Gastrocnemius medialis (tissue), 4 donors: ENCODE results near the gene SMAD6. TPM values are rescaled to one million over a fixed set of nuclear protein-coding genes. Genes with fewer than 3 reads are reported as not detected.

Experiments
- ATAC-seq, 2 donors: fragments of 150-250 bp; one replicate each; pipeline ENCODE4 v1.9.1; 2016
- DNase-seq, 2 donors: peaks; one replicate each; pipeline ENCODE4 v3.0.0-alpha.2; 2019
- H3K27ac ChIP-seq, 4 donors: fragments of 200-600 bp; sonication (generic); 1 replicate in 1 of 4; 2 replicates in 3 of 4; pipeline ENCODE4 v1.5.1; 2016 to 2018; ENCODE audit warnings: mild to moderate bottlenecking in 2 of 4, moderate library complexity in 1 of 4
- H3K27me3 ChIP-seq, 3 donors: fragments of 200-600 bp; sonication (generic) in 2 of 3; 1 replicate in 1 of 3; 2 replicates in 2 of 3; pipeline versions ENCODE4 v1.5.1 to v1.6.0; 2016 to 2019; ENCODE audit warnings: mild to moderate bottlenecking in 1 of 3, moderate library complexity in 1 of 3
- H3K36me3 ChIP-seq, 2 donors: fragments of 200-600 bp; sonication (generic) in 1 of 2; one replicate each; pipeline ENCODE4 v1.5.1; 2017 to 2018
- H3K4me1 ChIP-seq, 2 donors: fragments of 200-600 bp; sonication (generic) in 1 of 2; one replicate each; pipeline ENCODE4 v1.5.1; 2016 to 2017; ENCODE audit warnings: mild to moderate bottlenecking in 2 of 2
- H3K4me3 ChIP-seq, 4 donors: fragments of 200-600 bp; sonication (generic) in 3 of 4; 1 replicate in 1 of 4; 2 replicates in 3 of 4; pipeline ENCODE4 v1.5.1; 2016 to 2019; ENCODE audit warnings: mild to moderate bottlenecking in 2 of 4
- H3K9me3 ChIP-seq, 3 donors: fragments of 200-600 bp; sonication (generic) in 2 of 3; 1 replicate in 1 of 3; 2 replicates in 2 of 3; pipeline ENCODE4 v1.5.1; 2016 to 2019
- POLR2A ChIP-seq, 2 donors: fragments of 450-650 bp; IDR thresholded peaks; one replicate each; pipeline ENCODE4 v1.6.1; 2017; ENCODE audit warnings: antibody characterized with exemption in 2 of 2, mild to moderate bottlenecking in 2 of 2, moderate library complexity in 2 of 2
- in situ Hi-C, 4 donors: fragments of 200-750 bp; cut with MboI; loops; one replicate each; pipeline versions ENCODE4 v1.15.0 to v1.8.0; 2017; ENCODE audit warnings: low sequenced_read_pairs in 4 of 4
- intact Hi-C: fragments of 100-400 bp; cut with DNase I; formaldehyde crosslinking; loops from one replicate; pipeline ENCODE4 v1.15.1; 2023; ENCODE audit warnings: low total_unique reads
- total RNA-seq, 4 donors: library from RNA; depleted of rRNA; stranded (reverse); fragments of >200 nt; gene quantifications; one replicate each; pipeline versions ENCODE4 v1.1.0 to v1.2.3, GENCODE V29; 2016
- TF ChIP-seq, protein P1 (sequence below), 5 experiments: fragments of 450-650 bp in 3 of 5; fragments of 200-600 bp in 2 of 5; sonication (generic) in 2 of 5; IDR thresholded peaks in 4 of 5; conservative IDR thresholded peaks in 1 of 5; 1 replicate in 4 of 5; 2 replicates in 1 of 5; pipeline ENCODE4 v1.5.1; 2016 to 2019; ENCODE audit warnings: antibody characterized with exemption in 5 of 5, mild to moderate bottlenecking in 3 of 5, moderate library complexity in 3 of 5

SMAD6 gene
- total RNA-seq, 4 donors from 2014 or later = 2.2 to 3.7 (median 2.4) TPM

DNA sequence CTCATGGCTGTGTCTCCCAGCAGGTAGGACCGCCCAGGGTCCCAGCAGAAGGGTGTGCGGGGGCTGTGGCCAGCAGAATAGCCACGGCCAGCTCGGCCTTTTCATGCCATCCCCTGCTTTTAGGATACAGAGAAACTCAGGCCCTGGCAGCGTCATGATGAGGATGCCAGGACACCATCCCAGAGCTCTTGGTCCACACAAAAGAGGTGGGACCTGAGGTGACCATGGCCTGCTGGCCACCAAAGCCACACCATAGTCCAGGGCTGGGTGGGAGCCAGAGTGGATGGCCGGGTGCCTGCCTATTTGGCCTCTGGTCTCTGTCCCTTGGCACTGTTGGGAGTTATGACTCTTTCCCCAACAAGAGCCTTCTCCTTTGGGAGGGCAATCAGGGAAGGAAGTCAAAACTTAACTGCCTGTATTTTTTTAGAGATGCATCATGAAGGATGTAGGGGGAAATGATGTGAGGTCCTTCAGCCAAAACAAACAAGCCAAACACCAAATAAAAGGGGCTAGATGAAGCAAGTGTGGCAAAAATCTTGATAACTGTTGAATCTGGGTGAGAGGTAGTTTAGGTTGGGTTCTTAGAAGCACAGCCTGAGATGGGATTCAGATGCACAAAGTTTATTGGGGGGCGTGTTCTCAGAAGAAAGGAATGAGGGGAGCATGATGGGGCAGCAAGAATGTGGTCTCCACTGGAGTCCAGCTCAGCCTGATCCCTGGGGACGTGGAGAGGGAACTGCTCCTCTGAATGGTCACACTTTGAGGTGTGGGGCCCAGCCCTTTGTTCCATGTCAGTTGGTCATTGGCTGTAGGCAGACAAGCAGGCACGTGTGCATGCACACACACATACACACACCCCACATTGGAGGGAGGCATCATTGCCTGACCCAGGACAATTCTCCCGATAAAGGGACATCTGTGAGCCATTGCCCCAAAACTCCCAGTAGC lies 33.2 kb downstream of the SMAD6 start:
- intact Hi-C loops = no loop called here
- Histone ChIP-seq H3K27ac (no peak overlapping the region), H3K36me3 (no peaks in the 10 kb centered on the region), H3K9me3 (no peaks in the 10 kb centered on the region), H3K4me1 (peaks cover 6 to 7% of the 10 kb centered on the region in 2 donors), H3K4me3 (no peak overlapping the region), H3K27me3 (no peaks in the 10 kb centered on the region)
- in situ Hi-C loops = no loop called here
- TF ChIP-seq, protein P1, sequence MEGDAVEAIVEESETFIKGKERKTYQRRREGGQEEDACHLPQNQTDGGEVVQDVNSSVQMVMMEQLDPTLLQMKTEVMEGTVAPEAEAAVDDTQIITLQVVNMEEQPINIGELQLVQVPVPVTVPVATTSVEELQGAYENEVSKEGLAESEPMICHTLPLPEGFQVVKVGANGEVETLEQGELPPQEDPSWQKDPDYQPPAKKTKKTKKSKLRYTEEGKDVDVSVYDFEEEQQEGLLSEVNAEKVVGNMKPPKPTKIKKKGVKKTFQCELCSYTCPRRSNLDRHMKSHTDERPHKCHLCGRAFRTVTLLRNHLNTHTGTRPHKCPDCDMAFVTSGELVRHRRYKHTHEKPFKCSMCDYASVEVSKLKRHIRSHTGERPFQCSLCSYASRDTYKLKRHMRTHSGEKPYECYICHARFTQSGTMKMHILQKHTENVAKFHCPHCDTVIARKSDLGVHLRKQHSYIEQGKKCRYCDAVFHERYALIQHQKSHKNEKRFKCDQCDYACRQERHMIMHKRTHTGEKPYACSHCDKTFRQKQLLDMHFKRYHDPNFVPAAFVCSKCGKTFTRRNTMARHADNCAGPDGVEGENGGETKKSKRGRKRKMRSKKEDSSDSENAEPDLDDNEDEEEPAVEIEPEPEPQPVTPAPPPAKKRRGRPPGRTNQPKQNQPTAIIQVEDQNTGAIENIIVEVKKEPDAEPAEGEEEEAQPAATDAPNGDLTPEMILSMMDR (IDR thresholded peaks at IDR 0.05 in 4 of 5, conservative IDR thresholded peaks at IDR 0.05 in 1 of 5) = no peak
- TF ChIP-seq POLR2A (IDR thresholded peaks at IDR 0.05) = no peak
- no peak for DNase-seq
- ATAC-seq = no peak

GRCh38 chr15:66735909-66736305 lies 33.9 kb downstream of the SMAD6 start:
- H3K4me1 ChIP-seq = peaks cover 6 to 7% of the 10 kb centered on the region in 2 donors
- DNase-seq = no peak
- no peak overlapping the region for H3K4me3 ChIP-seq
- H3K36me3 ChIP-seq = no peaks in the 10 kb centered on the region
- TF ChIP-seq, protein P1 (IDR thresholded peaks at IDR 0.05 in 4 of 5, conservative IDR thresholded peaks at IDR 0.05 in 1 of 5) = no peak
- TF ChIP-seq POLR2A (IDR thresholded peaks at IDR 0.05) = no peak
- intact Hi-C loops = no loop called here
- no peaks in the 10 kb centered on the region for H3K9me3 ChIP-seq
- H3K27me3 ChIP-seq = no peaks in the 10 kb centered on the region
- no peak overlapping the region for H3K27ac ChIP-seq
- in situ Hi-C loops = no loop called here
- no peak for ATAC-seq

- no peak for ATAC-seq
- Histone ChIP-seq H3K4me3 (no peak overlapping the region), H3K36me3 (no peaks in the 10 kb centered on the region), H3K4me1 (peaks cover 6 to 7% of the 10 kb centered on the region in 2 donors), H3K27me3 (no peaks in the 10 kb centered on the region), H3K27ac (no peak overlapping the region), H3K9me3 (no peaks in the 10 kb centered on the region)
- intact Hi-C loops (no loop called here), in situ Hi-C loops (no loop called here)
- DNase-seq = no peak
- TF ChIP-seq, protein P1 (IDR thresholded peaks at IDR 0.05 in 4 of 5, conservative IDR thresholded peaks at IDR 0.05 in 1 of 5) = no peak
- no peak for TF ChIP-seq POLR2A (IDR thresholded peaks at IDR 0.05)
Observed at GRCh38 chr15:66737243-66738010, 35.4 kb downstream of the SMAD6 start.

- Histone ChIP-seq H3K4me3 (no peak overlapping the region), H3K4me1 (peaks cover 6 to 7% of the 10 kb centered on the region in 2 donors), H3K27me3 (no peaks in the 10 kb centered on the region), H3K27ac (no peak overlapping the region), H3K9me3 (no peaks in the 10 kb centered on the region), H3K36me3 (no peaks in the 10 kb centered on the region)
- DNase-seq (no peak), ATAC-seq (no peak)
- no peak for TF ChIP-seq POLR2A (IDR thresholded peaks at IDR 0.05)
- TF ChIP-seq, protein P1 (IDR thresholded peaks at IDR 0.05 in 4 of 5, conservative IDR thresholded peaks at IDR 0.05 in 1 of 5) = no peak
- intact Hi-C loops = no loop called here
- in situ Hi-C loops = no loop called here
Observed at GRCh38 chr15:66738116-66738515, 36.1 kb downstream of the SMAD6 start.
